RPMI7951 (cell line): Measurements from ENCODE around the gene IFT52. TPM values are rescaled to one million over a fixed set of nuclear protein-coding genes. Genes with fewer than 3 reads are reported as not detected.
"Not testable (repeated sequence)": the region's sequence is repeated elsewhere in the genome, so short reads cannot be mapped to it uniquely, and the experiment has no call there.

ENCODE experiments used
- DNase-seq: peaks from one replicate; pipeline ENCODE4 v3.0.0-alpha.2; 2012; ENCODE audit warnings: low read depth
- total RNA-seq: library from RNA; depleted of rRNA; stranded (reverse); fragments of >200 nt; shearing (Covaris generic); gene quantifications from 2 replicates; pipeline ENCODE4 v1.2.3, GENCODE V29; 2014

IFT52 gene
- total RNA-seq, 1 experiment from 2014 or later = 77.5 TPM

GRCh38 chr20:43568706-43569105, 22.0 kb upstream of the IFT52 start:
- DNase-seq = no peak

- DNase-seq = no peak
Measured at GRCh38 chr20:43569282-43569681, 21.5 kb upstream of the IFT52 start.

GRCh38 chr20:43570496-43570895, 20.2 kb upstream of the IFT52 start:
- no peak for DNase-seq

GRCh38 chr20:43571310-43571709, 19.4 kb upstream of the IFT52 start:
- DNase-seq = no peak

- no peak for DNase-seq
Measured at GRCh38 chr20:43571771-43572170, 19.0 kb upstream of the IFT52 start.

- no peak for DNase-seq
Measured at GRCh38 chr20:43572891-43573290, 17.8 kb upstream of the IFT52 start.

GRCh38 chr20:43576108-43576507, 14.6 kb upstream of the IFT52 start:
- DNase-seq = peak; percentile 52

- DNase-seq = no peak
Measured at GRCh38 chr20:43579861-43580793, 10.6 kb upstream of the IFT52 start.

- DNase-seq = no peak
Measured at GRCh38 chr20:43583133-43583864, 7.4 kb upstream of the IFT52 start.

GRCh38 chr20:43583982-43584432, 6.7 kb upstream of the IFT52 start:
- peak; percentile 99 for DNase-seq

GRCh38 chr20:43584448-43585136, 6.1 kb upstream of the IFT52 start:
- DNase-seq = peak; percentile 82

GRCh38 chr20:43586641-43587040, 4.1 kb upstream of the IFT52 start:
- DNase-seq = no peak

- not testable (repeated sequence) for DNase-seq
Measured at GRCh38 chr20:43588526-43588925, 2.2 kb upstream of the IFT52 start.

GRCh38 chr20:43590036-43590391, 723 bp upstream of the IFT52 start:
- DNase-seq = no peak

- DNase-seq = not testable (repeated sequence)
Measured at GRCh38 chr20:43601960-43602359, 11.2 kb downstream of the IFT52 start.

GRCh38 chr20:43603124-43603523, 12.4 kb downstream of the IFT52 start:
- no peak for DNase-seq

GRCh38 chr20:43605715-43606114, 15.0 kb downstream of the IFT52 start:
- no peak for DNase-seq

- not testable (repeated sequence) for DNase-seq
Measured at GRCh38 chr20:43607278-43607677, 16.5 kb downstream of the IFT52 start.

- no peak for DNase-seq
Measured at GRCh38 chr20:43631598-43631997, 40.9 kb downstream of the IFT52 start.

GRCh38 chr20:43636429-43636828, 45.7 kb downstream of the IFT52 start:
- DNase-seq = no peak

- DNase-seq = no peak
Measured at GRCh38 chr20:43642548-43642947, 51.8 kb downstream of the IFT52 start.

GRCh38 chr20:43650997-43651525, 60.3 kb downstream of the IFT52 start:
- no peak for DNase-seq
